HG03521 (cell line): ENCODE measurements around the gene COL9A2.
"Not testable (repeated sequence)": the region's sequence is repeated elsewhere in the genome, so short reads cannot be mapped to it uniquely, and the experiment has no call there.

Experiments
- ATAC-seq: cut with Tn5 transposase; IDR thresholded peaks from one replicate; pipeline ENCODE4 v1.9.1; 2021; ENCODE audit warnings: mild to moderate bottlenecking, moderate library complexity; ENCODE audit not compliant: unreplicated experiment

Gene COL9A2

GRCh38 chr1:40316595-40317393 lies at the start of gene COL9A2:
Gene COL9A2 (minus strand): TSS chr1:40317286. CDS start chr1:40317197, 89 bp downstream.
- no peak for ATAC-seq

- peak; percentile 69 for ATAC-seq
Measured at GRCh38 chr1:40363721-40364120, 46.6 kb upstream of the COL9A2 start.

GRCh38 chr1:40362699-40363098 lies 45.6 kb upstream of the COL9A2 start:
- no peak for ATAC-seq

GRCh38 chr1:40362199-40362598 lies 45.1 kb upstream of the COL9A2 start:
- ATAC-seq: no peak

- no peak for ATAC-seq
Measured at GRCh38 chr1:40361637-40362036, 44.6 kb upstream of the COL9A2 start.

GRCh38 chr1:40361201-40361600 lies 44.1 kb upstream of the COL9A2 start:
- ATAC-seq: no peak

- no peak for ATAC-seq
Measured at GRCh38 chr1:40360631-40361030, 43.5 kb upstream of the COL9A2 start.

GRCh38 chr1:40357625-40358024 lies 40.5 kb upstream of the COL9A2 start:
- ATAC-seq: no peak

GRCh38 chr1:40353082-40353481 lies 36.0 kb upstream of the COL9A2 start:
- no peak for ATAC-seq

- no peak for ATAC-seq
Measured at GRCh38 chr1:40352126-40352525, 35.0 kb upstream of the COL9A2 start.

GRCh38 chr1:40351124-40351523 lies 34.0 kb upstream of the COL9A2 start:
- ATAC-seq: no peak

GRCh38 chr1:40350391-40350790 lies 33.3 kb upstream of the COL9A2 start:
- ATAC-seq: no peak

GRCh38 chr1:40344597-40344996 lies 27.5 kb upstream of the COL9A2 start:
- no peak for ATAC-seq

- ATAC-seq: not testable (repeated sequence)
Measured at GRCh38 chr1:40342381-40342717, 25.3 kb upstream of the COL9A2 start.

GRCh38 chr1:40341491-40342380 lies 24.6 kb upstream of the COL9A2 start:
- ATAC-seq: no peak

- ATAC-seq: no peak
Measured at GRCh38 chr1:40339420-40340323, 22.6 kb upstream of the COL9A2 start.

GRCh38 chr1:40338745-40339419 lies 21.8 kb upstream of the COL9A2 start:
- peak; percentile 62 for ATAC-seq

GRCh38 chr1:40337443-40337842 lies 20.4 kb upstream of the COL9A2 start:
- ATAC-seq: no peak

GRCh38 chr1:40332695-40333094 lies 15.6 kb upstream of the COL9A2 start:
- ATAC-seq: no peak

GRCh38 chr1:40331403-40331802 lies 14.3 kb upstream of the COL9A2 start:
- ATAC-seq: not testable (repeated sequence)
